A549 (cell line): ENCODE measurements around the gene ZBTB49.

Experiments
- BHLHE40 ChIP-seq: IDR thresholded peaks from 2 replicates; pipeline ENCODE4 v1.6.1; 2012; ENCODE audit warnings: low read depth, low read length, inconsistent platforms
- CEBPB ChIP-seq, 2 experiments: fragments of >200 bp in 1 of 2; sonication (Bioruptor Twin) in 1 of 2; formaldehyde crosslinking in 1 of 2; IDR thresholded peaks; 2 replicates each; pipeline ENCODE4 v1.6.1; 2012 to 2016
- CTCF ChIP-seq: fragments of >200 bp; sonication (Bioruptor Twin); formaldehyde crosslinking; IDR thresholded peaks from 3 replicates; pipeline ENCODE4 v1.5.1; 2016
- EP300 ChIP-seq, 2 experiments: fragments of >200 bp; sonication (Bioruptor Twin); formaldehyde crosslinking; IDR thresholded peaks; 2 replicates in 1 of 2; 3 replicates in 1 of 2; pipeline ENCODE4 v1.6.1; 2016 to 2017
- ESRRA ChIP-seq: fragments of 150-350 bp; IDR thresholded peaks from 2 replicates; pipeline ENCODE4 v1.6.1; 2014; ENCODE audit warnings: mild to moderate bottlenecking, low read length, borderline replicate concordance
- KDM1A ChIP-seq: fragments of 200-600 bp; sonication (generic); IDR thresholded peaks from 2 replicates; pipeline ENCODE4 v1.6.1; 2016; ENCODE audit warnings: low read depth, mild to moderate bottlenecking
- MAZ ChIP-seq: fragments of 150-350 bp; IDR thresholded peaks from 2 replicates; pipeline ENCODE4 v1.6.1; 2014; ENCODE audit warnings: antibody characterized with exemption, low read depth, low read length, borderline replicate concordance
- MYC ChIP-seq: IDR thresholded peaks from 2 replicates; pipeline ENCODE4 v1.6.1; 2012; ENCODE audit warnings: mild to moderate bottlenecking, inconsistent platforms, low read length, improper control_type of control experiment, borderline replicate concordance
- NFE2L2 ChIP-seq: fragments of 150-350 bp; conservative IDR thresholded peaks from 2 replicates; pipeline ENCODE4 v1.6.1; 2014; ENCODE audit warnings: low read length
- NR3C1 ChIP-seq: fragments of >200 bp; sonication (Bioruptor Twin); formaldehyde crosslinking; IDR thresholded peaks from 3 replicates; pipeline ENCODE4 v1.6.1; 2017
- POLR2A ChIP-seq: IDR thresholded peaks from 2 replicates; pipeline ENCODE4 v1.6.1; 2012; ENCODE audit warnings: mild to moderate bottlenecking, low read length
- RCOR1 ChIP-seq: fragments of 150-350 bp; IDR thresholded peaks from 2 replicates; pipeline ENCODE4 v1.6.1; 2014; ENCODE audit warnings: antibody characterized with exemption, low read length, low read depth
- USF2 ChIP-seq: fragments of 450-650 bp; IDR thresholded peaks from 2 replicates; pipeline ENCODE4 v1.6.1; 2014; ENCODE audit warnings: antibody characterized with exemption
- ZFP36 ChIP-seq: fragments of 450-650 bp; IDR thresholded peaks from 2 replicates; pipeline ENCODE4 v1.6.1; 2014; ENCODE audit warnings: borderline replicate concordance; ENCODE audit not compliant: partially characterized antibody

GRCh38 chr4:4329496-4329895 is 39.4 kb downstream of the ZBTB49 start:
- TF ChIP-seq CTCF (no peak), KDM1A (no peak), NFE2L2 (no peak), BHLHE40 (no peak), MAZ (no peak), MYC (no peak), USF2 (no peak), EP300 (IDR thresholded peaks at IDR 0.05) (no peak), NR3C1 (no peak), RCOR1 (no peak), ZFP36 (no peak), ESRRA (no peak), CEBPB (IDR thresholded peaks at IDR 0.05) (no peak), POLR2A (no peak)
